GM21360 (cell line): Measurements from ENCODE around the gene EIF3I.

ENCODE experiments used
- ATAC-seq: cut with Tn5 transposase; IDR thresholded peaks from one replicate; pipeline ENCODE4 v1.9.1; 2021; ENCODE audit warnings: mild to moderate bottlenecking, moderate library complexity; ENCODE audit not compliant: unreplicated experiment

The EIF3I gene

GRCh38 chr1:32221980-32222755 lies at the start of gene EIF3I, which contains the start of gene TMEM234:
Gene EIF3I (plus strand): TSS chr1:32222407. CDS start chr1:32222442, 35 bp downstream.
Gene TMEM234 (minus strand): TSS chr1:32222353. CDS start chr1:32222322, 31 bp downstream.
- ATAC-seq: peak; percentile 89

DNA sequence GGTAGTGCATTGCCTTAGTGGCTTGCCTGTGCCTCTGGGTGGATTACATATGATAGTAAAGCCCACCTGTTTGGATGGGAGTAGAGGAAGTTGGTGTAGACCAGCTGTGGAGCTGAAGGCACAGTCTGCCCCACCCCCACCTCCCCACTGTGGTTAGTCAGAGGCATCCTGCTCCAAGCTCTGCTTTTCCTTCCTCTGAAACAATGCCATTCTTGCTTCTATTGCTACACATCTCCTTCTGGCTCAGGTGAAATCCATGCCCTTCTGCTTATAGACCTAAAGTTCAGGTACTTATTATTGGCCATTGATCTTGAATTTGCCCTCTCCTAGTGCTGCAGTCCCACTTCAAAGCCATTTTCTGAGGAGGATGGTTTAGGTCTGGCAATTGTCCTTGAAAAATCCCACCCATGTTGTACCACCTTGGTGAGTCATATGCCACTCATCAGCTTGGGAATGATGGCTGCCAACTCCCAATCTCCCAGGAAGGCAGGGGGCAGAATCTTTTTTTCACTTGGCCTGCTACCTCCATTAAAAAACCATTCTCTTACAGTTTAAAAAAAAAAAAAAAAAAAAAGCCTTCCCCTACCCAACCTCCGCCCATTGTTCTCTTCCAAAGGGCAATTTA lies 49.5 kb upstream of the EIF3I start:
- ATAC-seq: no peak

DNA sequence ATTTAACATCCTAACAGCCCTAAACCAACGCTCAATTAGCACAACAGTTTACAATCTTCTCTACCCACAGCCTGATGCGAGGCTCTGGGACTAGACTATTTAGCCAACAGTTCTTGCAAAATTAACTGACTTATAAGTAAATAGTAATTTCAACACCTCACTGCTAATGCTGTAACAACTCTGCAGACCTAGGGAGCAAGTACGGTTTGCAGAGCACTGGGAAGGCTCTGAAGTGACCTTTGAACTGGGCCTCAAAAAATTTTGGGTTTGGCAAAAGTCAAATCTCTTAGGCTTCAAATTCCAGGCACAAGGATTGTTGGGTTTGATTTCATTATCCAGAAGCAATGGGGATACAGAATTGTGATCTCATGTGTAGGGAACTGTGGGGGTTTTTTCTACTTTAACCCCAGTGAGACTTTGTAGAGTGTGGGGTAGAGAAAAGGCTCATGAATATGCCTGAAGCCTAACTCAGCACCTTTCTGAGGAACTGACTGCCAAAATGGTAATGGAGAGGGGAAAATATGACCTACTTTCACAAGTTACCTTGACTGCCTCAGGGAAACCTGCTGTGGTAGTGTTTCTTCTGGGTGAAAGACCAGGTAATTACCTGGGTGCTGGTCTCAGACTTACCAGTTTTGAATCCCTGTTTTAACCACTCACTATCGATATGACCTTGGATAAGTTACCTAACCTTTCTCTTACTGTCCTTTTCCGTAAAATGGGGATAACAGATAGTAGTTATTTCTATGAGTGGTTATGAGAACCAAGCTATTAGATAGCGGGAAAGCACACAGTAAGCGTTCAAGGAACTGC lies 43.6 kb upstream of the EIF3I start:
- no peak for ATAC-seq

DNA sequence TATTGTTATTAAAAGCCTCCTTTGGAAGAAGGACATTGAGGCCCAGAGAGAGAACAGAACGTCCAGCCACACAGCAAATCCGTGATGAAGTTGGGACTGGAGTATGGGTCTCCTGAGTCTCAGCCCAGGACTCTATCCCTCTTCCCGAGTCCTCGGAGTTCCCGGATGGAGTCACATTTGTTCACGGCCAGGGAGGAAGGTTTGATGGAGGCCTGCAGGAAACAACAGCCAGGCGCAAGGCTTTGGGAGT lies 43.1 kb upstream of the EIF3I start:
- no peak for ATAC-seq

GRCh38 chr1:32179443-32180185 lies 42.6 kb upstream of the EIF3I start, which contains the start of gene TXLNA:
Gene TXLNA (plus strand): TSS chr1:32179675. CDS start chr1:32180346, 671 bp downstream.
- ATAC-seq: peak; percentile 81

- no peak for ATAC-seq
These were observed 41.8 kb upstream of the EIF3I start for GRCh38 chr1:32180186-32181060.

DNA sequence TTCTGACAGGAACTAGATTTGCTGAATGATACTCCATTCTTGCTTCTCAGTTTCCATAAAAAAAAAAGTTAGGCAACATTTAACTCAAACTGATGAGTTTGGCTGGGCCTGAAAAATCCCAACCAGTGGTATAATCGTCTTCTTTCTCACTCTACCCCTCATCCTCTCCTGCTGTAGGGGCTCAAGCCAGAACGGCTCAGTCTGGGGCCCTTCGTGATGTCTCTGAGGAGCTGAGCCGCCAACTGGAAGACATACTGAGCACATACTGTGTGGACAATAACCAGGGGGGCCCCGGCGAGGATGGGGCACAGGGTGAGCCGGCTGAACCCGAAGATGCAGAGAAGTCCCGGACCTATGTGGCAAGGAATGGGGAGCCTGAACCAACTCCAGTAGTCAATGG lies 41.1 kb upstream of the EIF3I start:
- ATAC-seq: no peak

GRCh38 chr1:32181563-32181962 lies 40.6 kb upstream of the EIF3I start:
- ATAC-seq: no peak

GRCh38 chr1:32182060-32182459 lies 40.1 kb upstream of the EIF3I start:
- no peak for ATAC-seq

GRCh38 chr1:32184650-32185049 lies 37.6 kb upstream of the EIF3I start:
- ATAC-seq: no peak

DNA sequence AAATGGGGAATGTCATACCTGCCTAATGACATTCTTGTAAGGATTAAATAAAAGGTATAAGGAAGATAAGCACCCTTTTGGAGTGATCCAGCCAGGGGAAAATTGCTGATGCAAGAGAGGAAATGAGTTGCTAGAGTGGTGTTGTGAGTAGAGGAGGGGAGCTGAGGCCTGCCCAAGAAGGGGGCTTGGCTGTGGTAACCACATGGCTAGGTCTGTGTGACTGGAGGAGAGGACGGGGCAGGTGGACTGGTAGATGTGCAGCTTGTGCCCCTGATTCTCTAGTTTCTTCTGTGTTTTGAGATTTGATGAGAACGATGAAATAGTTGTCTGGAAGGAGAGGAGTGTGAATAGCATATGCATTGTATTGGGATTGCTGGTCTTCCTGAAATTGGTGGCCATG lies 36.1 kb upstream of the EIF3I start:
- no peak for ATAC-seq

- ATAC-seq: no peak
These were observed 35.7 kb upstream of the EIF3I start for GRCh38 chr1:32186491-32186890.

DNA sequence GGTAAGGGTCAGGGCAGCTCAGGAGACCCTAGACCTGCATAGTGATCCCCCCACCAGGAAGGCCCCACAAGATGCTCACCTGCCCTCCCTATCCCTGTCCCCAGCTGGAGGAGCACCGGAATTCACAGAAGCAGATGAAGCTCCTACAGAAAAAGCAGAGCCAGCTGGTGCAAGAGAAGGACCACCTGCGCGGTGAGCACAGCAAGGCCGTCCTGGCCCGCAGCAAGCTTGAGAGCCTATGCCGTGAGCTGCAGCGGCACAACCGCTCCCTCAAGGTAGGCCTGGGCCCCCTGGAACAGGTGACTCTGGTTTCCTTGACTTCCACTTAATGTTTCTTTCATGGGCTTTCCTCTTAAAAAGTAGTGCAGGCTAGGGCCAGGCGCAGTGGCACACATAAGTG lies 34.4 kb upstream of the EIF3I start:
- ATAC-seq: no peak

- ATAC-seq: no peak
These were observed 29.8 kb upstream of the EIF3I start for GRCh38 chr1:32192220-32192948.

GRCh38 chr1:32194984-32195383 lies 27.2 kb upstream of the EIF3I start:
- ATAC-seq: no peak

GRCh38 chr1:32195531-32195930 lies 26.7 kb upstream of the EIF3I start:
- no peak for ATAC-seq

GRCh38 chr1:32195972-32196823 lies 26.0 kb upstream of the EIF3I start:
- no peak for ATAC-seq

- ATAC-seq: no peak
These were observed 25.1 kb upstream of the EIF3I start for GRCh38 chr1:32197074-32197473.

DNA sequence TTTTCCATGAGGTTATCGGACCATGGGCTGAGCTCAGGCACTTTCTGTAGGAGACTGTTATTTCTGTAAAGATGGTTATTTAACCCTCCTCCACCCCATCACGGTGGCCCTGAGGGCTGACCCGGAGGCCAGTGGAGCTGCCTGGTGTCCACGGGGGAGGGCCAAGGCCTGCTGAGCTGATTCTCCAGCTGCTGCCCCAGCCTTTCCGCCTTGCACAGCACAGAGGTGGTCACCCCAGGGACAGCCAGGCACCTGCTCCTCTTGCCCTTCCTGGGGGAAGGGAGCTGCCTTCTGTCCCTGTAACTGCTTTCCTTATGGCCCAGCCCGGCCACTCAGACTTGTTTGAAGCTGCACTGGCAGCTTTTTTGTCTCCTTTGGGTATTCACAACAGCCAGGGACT lies 24.4 kb upstream of the EIF3I start:
- no peak for ATAC-seq
